Activated CD8-positive, alpha-beta memory T cell treated with anti-CD3 and anti-CD28 coated beads, Interleukin-2, amount 50 U/mL, for 1 hour (primary cell): ENCODE data around the gene TGFA.
"Not testable (repeated sequence)": the region's sequence is repeated elsewhere in the genome, so short reads cannot be mapped to it uniquely, and the experiment has no call there.

ENCODE experiments used
- DNase-seq: peaks from one replicate; pipeline ENCODE4 v3.0.0-alpha.2; 2020; ENCODE audit errors: extremely low read depth

TGFA gene

GRCh38 chr2:70498054-70498453 lies 55.6 kb downstream of the TGFA start:
- DNase-seq: no peak

GRCh38 chr2:70496819-70497218 lies 56.8 kb downstream of the TGFA start:
- no peak for DNase-seq

- no peak for DNase-seq
Observed at GRCh38 chr2:70494293-70494886, 59.2 kb downstream of the TGFA start.

GRCh38 chr2:70490381-70490780 lies 63.2 kb downstream of the TGFA start:
- DNase-seq: no peak

GRCh38 chr2:70489165-70489564 lies 64.5 kb downstream of the TGFA start:
- DNase-seq: no peak

GRCh38 chr2:70484086-70484485 lies 69.5 kb downstream of the TGFA start:
- no peak for DNase-seq

- DNase-seq: no peak
Observed at GRCh38 chr2:70482401-70482800, 71.2 kb downstream of the TGFA start.

- DNase-seq: no peak
Observed at GRCh38 chr2:70480468-70480867, 73.2 kb downstream of the TGFA start.

GRCh38 chr2:70479816-70480215 lies 73.8 kb downstream of the TGFA start:
- DNase-seq: no peak

- DNase-seq: no peak
Observed at GRCh38 chr2:70477441-70477844, 76.2 kb downstream of the TGFA start.

GRCh38 chr2:70475266-70475665 lies 78.4 kb downstream of the TGFA start:
- no peak for DNase-seq

GRCh38 chr2:70474256-70474848 lies 79.3 kb downstream of the TGFA start:
- DNase-seq: no peak

- no peak for DNase-seq
Observed at GRCh38 chr2:70473101-70473722, 80.4 kb downstream of the TGFA start.

- DNase-seq: no peak
Observed at GRCh38 chr2:70472221-70472890, 81.3 kb downstream of the TGFA start.

- DNase-seq: no peak
Observed at GRCh38 chr2:70471129-70471528, 82.5 kb downstream of the TGFA start.

- DNase-seq: no peak
Observed at GRCh38 chr2:70469961-70470360, 83.7 kb downstream of the TGFA start.

- no peak for DNase-seq
Observed at GRCh38 chr2:70469435-70469834, 84.2 kb downstream of the TGFA start.

GRCh38 chr2:70468878-70469277 lies 84.7 kb downstream of the TGFA start:
- no peak for DNase-seq

- no peak for DNase-seq
Observed at GRCh38 chr2:70467831-70468779, 85.5 kb downstream of the TGFA start.

- no peak for DNase-seq
Observed at GRCh38 chr2:70467237-70467636, 86.4 kb downstream of the TGFA start.

- DNase-seq: not testable (repeated sequence)
Observed at GRCh38 chr2:70466647-70467046, 87.0 kb downstream of the TGFA start.

GRCh38 chr2:70463997-70464396 lies 89.6 kb downstream of the TGFA start:
- DNase-seq: no peak
